BLaER1 (cell line): ENCODE measurements around the gene LDB2.

Experiments
- H3K27ac ChIP-seq: shearing (Covaris generic); formaldehyde crosslinking; 2 replicates; pipeline ENCODE4 v1.8.1; 2022
- H3K27me3 ChIP-seq: shearing (Covaris generic); formaldehyde crosslinking; 2 replicates; pipeline ENCODE4 v1.8.1; 2022
- H3K36me3 ChIP-seq: shearing (Covaris generic); formaldehyde crosslinking; 2 replicates; pipeline ENCODE4 v1.8.1; 2022
- H3K4me1 ChIP-seq: shearing (Covaris generic); formaldehyde crosslinking; 2 replicates; pipeline ENCODE4 v1.8.1; 2022
- H3K4me2 ChIP-seq: shearing (Covaris generic); formaldehyde crosslinking; 2 replicates; pipeline ENCODE4 v1.8.1; 2022
- H3K4me3 ChIP-seq: shearing (Covaris generic); formaldehyde crosslinking; 2 replicates; pipeline ENCODE4 v1.8.1; 2022
- H3K9ac ChIP-seq: shearing (Covaris generic); formaldehyde crosslinking; 2 replicates; pipeline ENCODE4 v1.8.1; 2022
- H3K9me3 ChIP-seq: shearing (Covaris generic); formaldehyde crosslinking; 2 replicates; pipeline ENCODE4 v1.8.1; 2022
- H4K20me1 ChIP-seq: shearing (Covaris generic); formaldehyde crosslinking; 2 replicates; pipeline ENCODE4 v1.8.1; 2022
- Cebpa-rat ChIP-seq: shearing (Covaris generic); IDR thresholded peaks from 2 replicates; pipeline ENCODE4 v1.8.1; 2022

Gene LDB2

DNA sequence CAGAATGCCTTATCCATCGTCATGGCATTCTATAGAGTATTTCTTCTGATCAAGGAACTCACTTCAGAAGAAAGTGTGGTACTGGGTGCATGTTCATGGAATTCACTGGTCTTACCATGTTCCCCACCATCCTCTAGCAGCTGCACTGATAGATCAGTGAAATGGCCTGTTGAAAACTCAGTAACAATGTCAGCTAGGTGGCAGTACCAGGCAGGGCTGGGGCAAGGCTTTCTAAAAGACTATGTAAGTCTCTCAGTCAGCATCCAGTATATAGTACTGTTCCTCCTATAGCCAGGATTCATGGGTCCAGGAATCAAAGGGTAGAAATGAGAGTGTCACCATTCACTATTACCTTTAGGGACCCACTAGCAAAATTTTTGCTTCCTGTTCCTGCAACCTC, 15.8 kb upstream of the LDB2 start:
- Histone ChIP-seq H3K36me3 (no peaks in the 10 kb centered on the region), H3K4me3 (no peak overlapping the region), H3K27me3 (no peaks in the 10 kb centered on the region), H3K27ac (no peak overlapping the region), H3K9me3 (no peaks in the 10 kb centered on the region), H3K4me1 (no peaks in the 10 kb centered on the region), H3K4me2 (no peak overlapping the region), H3K9ac (no peak overlapping the region), H4K20me1 (no peaks in the 10 kb centered on the region)
- TF ChIP-seq Cebpa-rat = no peak

DNA sequence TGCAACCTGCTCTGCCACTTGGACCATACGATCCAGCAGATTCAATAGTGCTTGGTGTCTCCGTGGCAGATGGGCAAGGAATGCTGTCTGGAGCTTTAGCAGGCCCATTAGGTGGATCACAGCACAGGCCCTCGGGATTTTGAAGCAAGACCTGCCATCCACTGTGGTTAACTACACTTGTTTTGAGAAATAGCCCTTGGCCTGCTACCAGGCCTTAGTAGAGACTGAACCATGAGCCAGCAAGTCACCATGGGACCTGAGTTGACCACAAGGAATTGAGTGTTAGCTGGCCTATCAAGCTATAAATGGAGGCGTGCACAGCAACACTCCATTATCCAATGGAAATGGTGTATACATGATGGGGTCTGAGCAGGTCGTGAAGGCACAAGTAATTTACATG, 14.5 kb upstream of the LDB2 start:
- H3K4me2 ChIP-seq = no peak overlapping the region
- no peak for TF ChIP-seq Cebpa-rat
- H3K36me3 ChIP-seq = no peaks in the 10 kb centered on the region
- no peak overlapping the region for H3K9ac ChIP-seq
- H3K4me1 ChIP-seq = no peaks in the 10 kb centered on the region
- H3K27ac ChIP-seq = no peak overlapping the region
- no peaks in the 10 kb centered on the region for H3K27me3 ChIP-seq
- no peak overlapping the region for H3K4me3 ChIP-seq
- no peaks in the 10 kb centered on the region for H4K20me1 ChIP-seq
- no peaks in the 10 kb centered on the region for H3K9me3 ChIP-seq

DNA sequence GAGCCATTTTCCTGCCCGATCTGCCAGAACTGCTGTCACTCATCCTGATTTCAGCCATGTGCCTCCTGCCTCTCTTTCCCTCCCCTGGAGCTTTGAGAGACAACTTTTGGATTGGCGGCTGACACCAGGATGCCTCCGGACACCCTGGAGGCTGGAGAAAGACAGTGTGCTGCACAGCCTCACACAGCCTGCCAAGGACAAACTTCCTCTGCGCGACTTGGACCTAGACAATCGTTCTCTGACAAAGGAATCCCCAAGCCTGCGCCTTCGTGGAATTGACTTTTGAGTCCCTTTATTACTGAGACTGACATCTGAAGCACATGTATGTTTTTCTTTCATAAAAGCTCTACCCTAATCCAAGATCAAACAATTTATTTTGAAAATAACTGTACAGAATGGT, 10.8 kb upstream of the LDB2 start:
- no peak for TF ChIP-seq Cebpa-rat
- no peak overlapping the region for H3K9ac ChIP-seq

DNA sequence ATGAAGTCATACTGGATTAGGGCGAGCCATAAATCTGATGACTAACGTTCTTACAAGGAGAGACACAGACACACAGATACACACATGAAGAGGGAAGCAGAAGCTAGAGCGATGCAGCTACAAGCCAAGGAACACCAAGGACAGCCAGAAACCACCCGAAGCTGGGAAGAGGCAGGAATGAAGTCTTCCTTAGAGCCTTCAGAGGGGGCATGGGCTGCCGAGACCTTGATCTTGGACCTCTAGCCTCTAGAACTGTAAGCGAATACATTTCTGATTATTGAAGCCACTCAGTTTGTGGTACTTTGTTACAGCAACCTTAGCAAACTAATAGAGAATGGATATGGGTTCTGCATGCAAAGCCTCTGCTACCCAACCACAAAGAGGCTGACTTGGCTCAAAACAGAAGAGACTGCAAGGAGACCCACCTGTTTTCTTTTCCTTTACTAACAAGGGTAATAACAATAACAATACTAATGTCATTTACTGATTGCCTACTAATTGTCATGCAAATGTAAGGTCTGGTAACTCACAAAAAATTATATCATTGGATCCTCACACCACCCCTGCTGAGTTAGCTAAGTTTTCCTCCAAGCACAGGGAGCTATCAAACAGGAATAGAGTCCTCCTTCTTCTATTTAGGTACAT, 10.1 kb upstream of the LDB2 start:
- Histone ChIP-seq H3K4me1 (no peaks in the 10 kb centered on the region), H3K9me3 (no peaks in the 10 kb centered on the region), H3K9ac (no peak overlapping the region), H3K27ac (no peak overlapping the region), H3K36me3 (no peaks in the 10 kb centered on the region), H4K20me1 (no peaks in the 10 kb centered on the region), H3K4me2 (no peak overlapping the region), H3K27me3 (no peaks in the 10 kb centered on the region), H3K4me3 (no peak overlapping the region)
- no peak for TF ChIP-seq Cebpa-rat

More for the DNA sequence above, 10.8 kb upstream of the LDB2 start:
- no peak overlapping the region for H3K4me3 ChIP-seq
- H3K4me2 ChIP-seq = no peak overlapping the region
- H3K36me3 ChIP-seq = no peaks in the 10 kb centered on the region
- H3K4me1 ChIP-seq = no peaks in the 10 kb centered on the region
- no peaks in the 10 kb centered on the region for H4K20me1 ChIP-seq
- no peaks in the 10 kb centered on the region for H3K27me3 ChIP-seq
- no peaks in the 10 kb centered on the region for H3K9me3 ChIP-seq
- no peak overlapping the region for H3K27ac ChIP-seq

DNA sequence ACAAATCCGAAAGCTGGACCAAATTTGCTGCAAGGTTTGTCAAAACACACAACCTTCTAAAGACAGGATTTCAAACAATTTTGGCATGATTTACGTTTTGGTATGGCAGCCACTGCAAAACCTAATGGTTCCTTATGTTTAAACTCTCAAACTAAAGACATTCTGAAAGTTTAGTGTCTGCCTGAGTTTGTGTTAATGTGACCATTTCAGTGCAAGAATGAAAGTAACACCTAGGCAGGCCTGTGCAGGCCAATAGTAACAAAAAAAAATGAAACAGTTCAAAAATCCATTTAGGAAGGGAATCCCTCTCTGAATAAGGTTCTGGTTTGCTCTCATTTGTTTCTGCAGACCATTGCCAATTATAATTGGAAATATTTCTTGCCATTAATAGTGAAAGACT, 1.9 kb upstream of the LDB2 start:
- Histone ChIP-seq H3K27me3 (no peaks in the 10 kb centered on the region), H3K36me3 (no peaks in the 10 kb centered on the region), H3K27ac (no peak overlapping the region), H3K9ac (no peak overlapping the region), H3K4me2 (no peak overlapping the region), H3K4me1 (no peaks in the 10 kb centered on the region), H4K20me1 (no peaks in the 10 kb centered on the region), H3K9me3 (no peaks in the 10 kb centered on the region), H3K4me3 (no peak overlapping the region)
- TF ChIP-seq Cebpa-rat = no peak

DNA sequence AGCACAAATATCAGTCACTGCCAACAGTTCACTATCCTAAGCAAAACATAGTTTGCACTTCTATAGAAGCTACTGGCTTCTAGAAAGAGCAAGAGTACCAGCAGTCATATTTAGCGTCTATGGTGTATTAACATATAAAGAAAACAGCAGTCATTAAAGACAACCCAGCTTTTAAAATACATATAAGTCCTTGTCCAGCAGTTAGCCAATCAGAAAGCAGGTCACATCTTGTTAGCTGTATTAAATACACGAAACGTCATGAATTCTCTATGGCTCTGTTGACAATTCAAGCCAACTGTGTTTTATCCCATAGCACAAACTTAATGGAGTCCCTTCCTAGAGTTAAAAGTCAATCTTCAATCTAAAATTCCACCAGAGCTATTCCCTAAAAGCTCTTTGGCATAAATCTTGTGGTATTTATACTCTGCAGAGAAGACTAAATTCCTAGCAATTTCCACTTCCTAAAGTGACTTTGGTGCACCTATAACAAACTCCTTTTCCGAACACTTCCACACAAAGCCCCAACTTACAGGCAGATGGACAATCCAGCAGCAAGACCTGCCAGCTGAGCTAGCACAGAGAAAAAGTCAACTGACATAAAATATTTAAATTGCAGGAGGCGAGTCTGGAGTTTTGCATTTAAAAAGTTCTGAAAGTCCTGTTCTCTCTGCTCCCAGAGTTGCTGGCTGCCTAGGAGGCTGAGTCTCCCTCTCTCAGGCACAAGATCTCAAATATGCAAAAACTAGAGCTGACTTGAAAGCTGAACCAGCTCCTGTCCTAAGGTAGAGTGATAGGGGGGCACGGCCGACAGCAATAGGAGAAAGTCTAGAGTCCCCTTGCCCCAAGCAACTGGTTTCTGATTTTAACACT, 1.3 kb downstream of the LDB2 start:
- Histone ChIP-seq H3K4me3 (no peak overlapping the region), H3K9me3 (no peaks in the 10 kb centered on the region), H3K4me1 (peaks cover 24% of the 10 kb centered on the region), H3K36me3 (no peaks in the 10 kb centered on the region), H4K20me1 (no peaks in the 10 kb centered on the region), H3K27ac (no peak overlapping the region), H3K27me3 (no peaks in the 10 kb centered on the region), H3K9ac (no peak overlapping the region), H3K4me2 (no peak overlapping the region)
- no peak for TF ChIP-seq Cebpa-rat

DNA sequence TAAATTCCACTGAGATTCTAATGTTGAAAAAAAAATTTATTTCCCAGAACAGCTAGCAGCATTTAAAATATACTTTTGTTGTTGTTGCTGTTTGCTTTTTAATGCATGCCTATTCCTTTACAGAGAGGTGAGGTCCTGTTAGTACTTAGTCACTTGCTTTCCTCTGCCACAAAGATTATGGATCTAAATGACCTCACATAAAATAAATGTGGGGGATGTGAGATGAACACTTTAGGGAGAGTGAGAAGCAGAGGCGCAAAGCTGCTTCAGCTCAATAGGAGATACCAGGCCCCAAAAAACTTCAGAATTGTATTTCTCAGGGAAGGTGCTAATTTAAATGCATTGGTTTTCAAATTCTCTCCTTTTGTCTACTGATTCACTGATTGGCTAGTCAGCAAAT, 4.0 kb downstream of the LDB2 start:
- Histone ChIP-seq H3K9ac (no peak overlapping the region), H3K4me2 (peak overlapping the region; percentile 64), H3K27me3 (no peaks in the 10 kb centered on the region), H4K20me1 (no peaks in the 10 kb centered on the region), H3K4me1 (peaks cover 41% of the 10 kb centered on the region), H3K27ac (no peak overlapping the region), H3K36me3 (no peaks in the 10 kb centered on the region), H3K4me3 (no peak overlapping the region), H3K9me3 (no peaks in the 10 kb centered on the region)
- no peak for TF ChIP-seq Cebpa-rat

DNA sequence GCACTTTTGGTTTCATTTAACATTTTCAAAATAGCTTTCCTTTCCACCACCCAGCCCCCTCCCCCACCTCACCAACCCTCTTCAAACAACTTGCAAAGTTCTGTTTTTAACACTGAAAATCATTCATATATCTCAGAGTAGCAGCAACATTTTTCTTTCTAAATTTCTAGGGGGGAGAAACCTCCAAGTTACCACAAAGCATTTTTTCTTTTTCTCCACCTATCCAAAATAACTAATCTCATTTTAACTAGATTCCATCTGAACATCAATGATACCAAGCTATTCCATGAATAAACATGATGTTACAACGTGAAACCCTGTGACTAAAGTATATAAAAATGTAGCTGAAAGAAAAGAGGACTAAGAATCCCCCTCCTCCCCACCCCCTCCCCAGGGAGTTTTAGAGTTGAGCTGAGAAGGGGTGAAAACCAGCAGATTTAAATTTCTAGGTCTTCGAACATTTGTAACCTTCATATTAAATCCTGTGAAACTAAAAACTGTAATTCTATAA, 5.2 kb downstream of the LDB2 start:
- Histone ChIP-seq H3K4me2 (peak overlapping the region; percentile 64), H3K9ac (no peak overlapping the region), H4K20me1 (no peaks in the 10 kb centered on the region), H3K36me3 (no peaks in the 10 kb centered on the region), H3K27me3 (no peaks in the 10 kb centered on the region), H3K4me1 (peaks cover 41% of the 10 kb centered on the region), H3K27ac (peak overlapping the region; percentile 55; the same call in 1 of the 2 replicates), H3K4me3 (peak overlapping the region; percentile 22; the same call in 1 of the 2 replicates), H3K9me3 (no peaks in the 10 kb centered on the region)
- no peak for TF ChIP-seq Cebpa-rat

DNA sequence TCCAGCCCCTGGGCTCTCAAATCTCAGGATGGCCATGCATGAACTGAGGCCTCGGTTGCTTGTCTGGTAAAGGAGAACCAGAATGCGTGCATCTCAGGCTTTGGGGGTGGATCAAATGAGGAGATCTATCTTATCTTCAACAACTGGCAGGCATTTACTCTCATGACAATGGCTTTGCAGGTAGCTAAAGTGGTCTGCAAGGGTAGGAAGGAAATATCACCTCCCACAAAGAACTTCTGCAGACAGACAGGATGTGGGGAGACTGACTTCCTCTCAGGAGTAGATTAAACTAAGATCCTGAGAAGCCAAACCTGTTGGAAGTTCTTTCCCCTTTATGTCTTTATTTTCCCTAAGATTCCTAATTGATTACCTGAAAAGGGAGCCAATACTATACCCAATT, 7.8 kb downstream of the LDB2 start:
- no peak for TF ChIP-seq Cebpa-rat
- Histone ChIP-seq H3K4me3 (no peak overlapping the region), H3K9me3 (no peaks in the 10 kb centered on the region), H4K20me1 (no peaks in the 10 kb centered on the region), H3K4me2 (peak overlapping the region; percentile 57), H3K4me1 (peaks cover 41% of the 10 kb centered on the region), H3K36me3 (no peaks in the 10 kb centered on the region), H3K9ac (no peak overlapping the region), H3K27me3 (no peaks in the 10 kb centered on the region), H3K27ac (no peak overlapping the region)

DNA sequence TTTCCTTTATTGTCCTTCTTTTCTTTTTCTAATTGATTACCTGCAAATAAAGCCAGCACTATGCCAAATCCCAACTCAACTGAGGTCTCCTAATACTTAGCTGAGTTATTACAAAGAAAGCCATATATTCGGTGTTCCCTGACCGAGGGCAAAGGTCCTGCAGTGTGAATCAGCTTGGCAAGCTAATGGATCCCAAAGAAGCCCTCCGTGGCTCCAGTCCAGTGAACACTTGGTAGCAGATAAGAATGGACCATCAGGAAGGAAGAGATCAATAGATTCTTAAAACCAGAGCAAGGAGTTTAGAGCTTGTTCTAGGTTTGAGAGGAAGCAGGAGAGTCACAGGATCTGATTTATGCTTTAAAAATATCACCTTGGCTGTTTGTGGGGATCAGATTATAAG, 8.5 kb downstream of the LDB2 start:
- peak overlapping the region; percentile 57; the same call in 1 of the 2 replicates for H3K4me2 ChIP-seq
- H3K9me3 ChIP-seq = no peaks in the 10 kb centered on the region
- peaks cover 41% of the 10 kb centered on the region for H3K4me1 ChIP-seq
- no peaks in the 10 kb centered on the region for H3K27me3 ChIP-seq
- no peak overlapping the region for H3K27ac ChIP-seq
- no peaks in the 10 kb centered on the region for H4K20me1 ChIP-seq
- H3K9ac ChIP-seq = no peak overlapping the region
- H3K36me3 ChIP-seq = no peaks in the 10 kb centered on the region
- no peak for TF ChIP-seq Cebpa-rat
- H3K4me3 ChIP-seq = no peak overlapping the region
